Middle frontal gyrus (tissue), 1 donor: ENCODE measurements around the gene SLC22A7.

Experiments
- DNase-seq: peaks from one replicate; pipeline ENCODE4 v3.0.0-alpha.2; 2015; ENCODE audit warnings: low spot score; ENCODE audit errors: extremely low spot score

SLC22A7 gene, protein sequence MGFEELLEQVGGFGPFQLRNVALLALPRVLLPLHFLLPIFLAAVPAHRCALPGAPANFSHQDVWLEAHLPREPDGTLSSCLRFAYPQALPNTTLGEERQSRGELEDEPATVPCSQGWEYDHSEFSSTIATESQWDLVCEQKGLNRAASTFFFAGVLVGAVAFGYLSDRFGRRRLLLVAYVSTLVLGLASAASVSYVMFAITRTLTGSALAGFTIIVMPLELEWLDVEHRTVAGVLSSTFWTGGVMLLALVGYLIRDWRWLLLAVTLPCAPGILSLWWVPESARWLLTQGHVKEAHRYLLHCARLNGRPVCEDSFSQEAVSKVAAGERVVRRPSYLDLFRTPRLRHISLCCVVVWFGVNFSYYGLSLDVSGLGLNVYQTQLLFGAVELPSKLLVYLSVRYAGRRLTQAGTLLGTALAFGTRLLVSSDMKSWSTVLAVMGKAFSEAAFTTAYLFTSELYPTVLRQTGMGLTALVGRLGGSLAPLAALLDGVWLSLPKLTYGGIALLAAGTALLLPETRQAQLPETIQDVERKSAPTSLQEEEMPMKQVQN

DNA sequence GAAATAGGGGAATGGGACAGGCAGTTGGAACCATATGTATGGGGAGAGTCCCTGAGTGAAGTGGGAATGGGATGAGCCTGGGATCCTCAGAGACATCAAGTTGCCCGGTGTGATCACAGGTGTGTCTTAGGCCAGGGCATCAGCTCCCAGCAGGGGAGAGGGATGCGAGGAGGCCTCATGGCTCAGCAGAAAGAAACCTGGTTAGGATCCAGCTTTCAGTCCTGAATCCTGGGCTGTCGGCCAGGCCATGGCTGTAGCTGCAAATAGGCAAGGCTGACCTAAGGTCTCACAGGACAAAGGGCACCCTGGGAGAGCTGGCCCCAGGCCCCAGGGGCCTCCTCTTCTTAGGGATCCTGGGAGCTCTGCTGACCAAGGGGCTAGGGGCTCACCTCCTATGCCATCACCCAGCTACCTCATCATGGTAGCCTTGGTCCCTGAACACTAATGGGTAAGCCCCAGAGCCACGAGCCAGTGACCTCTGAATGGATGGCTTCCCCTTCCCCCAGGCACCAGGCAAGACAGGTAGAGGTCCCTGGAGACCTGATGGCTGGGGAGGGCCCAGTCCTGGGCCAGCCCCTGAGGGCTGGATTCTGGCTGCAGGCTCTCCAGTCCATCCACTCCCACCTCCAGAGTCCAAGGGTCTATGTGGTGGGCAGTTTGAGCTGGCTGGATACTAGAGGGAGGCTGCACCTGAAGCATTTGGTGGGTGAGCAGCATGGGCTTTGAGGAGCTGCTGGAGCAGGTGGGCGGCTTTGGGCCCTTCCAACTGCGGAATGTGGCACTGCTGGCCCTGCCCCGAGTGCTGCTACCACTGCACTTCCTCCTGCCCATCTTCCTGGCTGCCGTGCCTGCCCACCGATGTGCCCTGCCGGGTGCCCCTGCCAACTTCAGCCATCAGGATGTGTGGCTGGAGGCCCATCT is at the start of gene SLC22A7:
SLC22A7 (plus strand) TSS at position 617 of the 921 bp plus-strand sequence; CDS start at position 716, 99 bp downstream.
- DNase-seq: no peak

DNA sequence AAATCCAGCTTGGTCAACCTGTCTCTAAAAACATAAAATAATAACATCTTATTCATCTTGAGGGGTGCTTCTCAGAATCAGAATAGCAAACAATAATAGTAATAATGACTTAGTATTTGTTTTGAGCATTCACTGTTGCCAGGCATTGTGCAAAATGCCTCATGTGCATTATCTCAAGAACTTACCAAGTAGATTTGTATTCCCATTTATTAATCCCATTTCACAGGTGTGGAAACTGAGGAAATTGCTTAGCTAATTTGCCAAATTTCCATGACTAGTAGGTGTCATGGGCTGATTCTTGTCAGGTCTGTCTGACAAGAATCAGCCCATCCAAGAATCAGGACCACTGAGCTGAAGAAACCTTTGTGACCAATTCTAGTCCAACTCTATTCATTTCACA is 49.3 kb upstream of the SLC22A7 start:
- no peak for DNase-seq

DNA sequence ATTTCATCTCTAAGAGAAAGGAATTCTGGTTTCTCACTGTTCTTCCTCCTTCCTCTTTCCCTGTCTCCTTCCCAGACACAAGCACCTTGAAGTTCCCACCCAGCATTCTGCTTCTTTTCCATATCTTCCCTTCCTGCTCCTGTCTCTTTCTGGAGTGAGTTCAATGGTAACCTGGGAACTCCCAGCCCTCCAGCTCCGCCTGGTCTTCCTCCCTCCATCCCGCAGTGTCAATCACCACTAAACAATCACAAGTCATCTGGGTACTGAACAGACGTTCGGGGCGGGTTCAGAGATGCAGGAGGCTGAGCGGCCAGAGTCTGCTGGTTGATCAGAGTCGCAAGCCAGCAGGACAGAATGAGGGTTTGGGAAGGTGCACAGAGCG is 47.1 kb upstream of the SLC22A7 start:
- no peak for DNase-seq

DNA sequence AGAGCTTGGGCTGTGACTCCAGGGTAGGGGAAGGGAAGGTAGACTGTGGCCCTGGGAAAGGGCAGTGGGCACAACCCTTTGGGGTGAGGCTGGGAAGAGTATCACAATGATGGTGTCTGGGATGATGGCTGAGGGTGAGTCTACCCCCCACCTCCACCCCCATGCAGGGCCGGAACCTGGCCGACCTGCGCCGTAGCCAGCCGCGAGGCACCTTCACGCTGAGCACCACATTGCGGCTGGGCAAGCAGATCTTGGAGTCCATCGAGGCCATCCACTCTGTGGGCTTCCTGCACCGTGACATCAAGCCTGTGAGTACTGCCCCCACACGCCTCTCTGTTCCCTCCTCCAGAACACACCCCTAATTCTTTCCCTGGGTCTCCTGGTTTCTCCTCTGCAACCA is 44.7 kb upstream of the SLC22A7 start:
- DNase-seq: no peak

DNA sequence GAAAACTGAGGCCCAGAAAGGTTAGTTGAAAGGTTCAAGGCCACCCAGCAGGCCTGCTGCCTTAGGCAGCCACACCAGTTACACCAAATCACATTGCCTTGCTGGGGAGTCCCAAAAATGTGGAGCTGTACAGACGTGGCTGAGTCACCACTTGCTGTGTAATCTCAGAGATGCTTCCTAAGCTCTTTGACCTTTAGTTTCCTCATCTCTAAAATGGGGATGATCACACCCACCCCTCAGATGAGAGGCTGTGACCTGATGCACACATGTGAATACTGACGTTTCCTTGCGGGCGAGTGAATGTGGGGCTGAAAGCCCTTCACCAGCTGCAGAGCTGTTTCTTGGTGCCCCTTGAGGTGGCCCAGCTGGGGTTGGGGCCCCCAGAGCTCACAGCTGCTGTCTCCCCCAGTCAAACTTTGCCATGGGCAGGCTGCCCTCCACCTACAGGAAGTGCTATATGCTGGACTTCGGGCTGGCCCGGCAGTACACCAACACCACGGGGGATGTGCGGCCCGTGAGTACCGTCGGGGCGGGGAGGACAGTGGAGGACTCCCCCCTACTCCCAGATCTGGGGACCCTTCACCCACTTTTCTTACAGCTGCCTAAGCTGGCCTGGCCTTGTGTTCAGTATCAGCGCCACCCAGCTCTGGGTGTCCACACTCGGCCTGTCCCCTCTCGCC is 43.8 kb upstream of the SLC22A7 start:
- no peak for DNase-seq

DNA sequence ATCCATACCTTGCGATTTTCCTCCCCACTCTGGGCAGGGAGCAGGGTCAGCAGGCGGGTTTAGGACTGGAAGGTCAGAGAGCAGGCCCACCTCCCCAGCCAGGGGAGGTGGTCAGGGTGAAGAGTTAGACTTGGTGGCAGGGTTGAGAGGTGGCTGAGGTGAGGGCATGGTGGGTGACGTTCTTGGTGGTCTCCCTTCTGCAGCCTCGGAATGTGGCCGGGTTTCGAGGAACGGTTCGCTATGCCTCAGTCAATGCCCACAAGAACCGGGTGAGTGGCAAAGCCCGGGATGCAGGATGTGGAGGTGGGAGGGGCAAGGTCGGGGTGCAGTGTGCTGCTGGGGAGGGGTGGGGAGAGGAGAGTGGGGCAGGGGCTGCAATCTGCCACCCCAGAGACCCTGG is 43.2 kb upstream of the SLC22A7 start:
- DNase-seq: no peak

DNA sequence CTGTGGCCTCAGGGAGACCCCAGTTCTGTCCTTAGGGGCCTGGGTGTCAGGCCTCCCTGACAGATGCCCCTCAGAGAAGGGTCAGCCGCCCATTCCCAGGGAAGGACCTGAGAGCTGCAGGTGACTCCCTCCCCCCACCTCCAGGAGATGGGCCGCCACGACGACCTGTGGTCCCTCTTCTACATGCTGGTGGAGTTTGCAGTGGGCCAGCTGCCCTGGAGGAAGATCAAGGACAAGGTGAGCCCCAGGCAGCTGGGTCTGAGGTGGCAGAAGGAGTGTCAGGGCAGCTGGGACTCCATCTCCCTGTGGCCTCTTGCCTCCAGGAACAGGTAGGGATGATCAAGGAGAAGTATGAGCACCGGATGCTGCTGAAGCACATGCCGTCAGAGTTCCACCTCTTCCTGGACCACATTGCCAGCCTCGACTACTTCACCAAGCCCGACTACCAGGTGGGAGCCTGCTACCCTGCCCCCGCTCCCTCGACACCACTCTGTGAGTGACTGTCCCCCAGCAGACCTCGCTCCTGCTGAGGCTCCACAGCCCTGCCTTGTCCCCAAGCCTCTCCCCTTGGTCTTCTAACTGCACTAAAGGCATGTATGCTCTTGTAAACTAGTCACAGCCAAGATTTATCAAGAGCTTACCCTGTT is 42.5 kb upstream of the SLC22A7 start:
- no peak for DNase-seq

DNA sequence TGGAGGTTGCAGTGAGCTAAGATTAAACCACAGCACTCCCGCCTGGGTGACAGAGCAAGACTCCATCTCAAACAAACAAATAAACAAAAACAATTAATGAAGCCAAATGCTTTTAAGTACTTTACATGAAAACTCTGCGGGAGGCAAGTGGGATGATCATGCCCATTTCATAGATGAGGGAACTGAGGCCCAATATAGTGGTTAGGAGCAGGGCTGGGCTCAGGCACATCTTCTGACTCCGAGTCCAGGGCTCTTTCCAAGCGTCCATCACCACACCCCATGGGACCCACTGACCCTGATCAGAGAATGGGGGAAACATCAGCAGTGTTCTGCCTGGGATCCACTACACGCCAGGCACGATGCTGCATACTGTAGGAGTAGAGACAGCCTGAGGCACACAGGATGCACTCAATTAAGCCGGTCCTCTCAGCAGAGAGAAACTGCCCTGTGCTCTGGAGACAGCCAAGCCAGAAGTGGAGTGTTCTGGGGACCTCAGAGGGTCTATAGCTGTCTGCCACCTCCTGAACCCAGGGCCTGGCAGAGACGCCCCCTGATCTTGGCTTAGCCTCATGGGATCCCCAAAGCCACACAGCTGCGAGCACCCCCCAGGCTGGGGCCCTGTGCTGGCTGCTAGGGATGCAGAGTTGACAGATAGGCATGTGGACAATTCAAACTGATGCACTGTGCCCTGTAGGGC is 41.2 kb upstream of the SLC22A7 start:
- no peak for DNase-seq

DNA sequence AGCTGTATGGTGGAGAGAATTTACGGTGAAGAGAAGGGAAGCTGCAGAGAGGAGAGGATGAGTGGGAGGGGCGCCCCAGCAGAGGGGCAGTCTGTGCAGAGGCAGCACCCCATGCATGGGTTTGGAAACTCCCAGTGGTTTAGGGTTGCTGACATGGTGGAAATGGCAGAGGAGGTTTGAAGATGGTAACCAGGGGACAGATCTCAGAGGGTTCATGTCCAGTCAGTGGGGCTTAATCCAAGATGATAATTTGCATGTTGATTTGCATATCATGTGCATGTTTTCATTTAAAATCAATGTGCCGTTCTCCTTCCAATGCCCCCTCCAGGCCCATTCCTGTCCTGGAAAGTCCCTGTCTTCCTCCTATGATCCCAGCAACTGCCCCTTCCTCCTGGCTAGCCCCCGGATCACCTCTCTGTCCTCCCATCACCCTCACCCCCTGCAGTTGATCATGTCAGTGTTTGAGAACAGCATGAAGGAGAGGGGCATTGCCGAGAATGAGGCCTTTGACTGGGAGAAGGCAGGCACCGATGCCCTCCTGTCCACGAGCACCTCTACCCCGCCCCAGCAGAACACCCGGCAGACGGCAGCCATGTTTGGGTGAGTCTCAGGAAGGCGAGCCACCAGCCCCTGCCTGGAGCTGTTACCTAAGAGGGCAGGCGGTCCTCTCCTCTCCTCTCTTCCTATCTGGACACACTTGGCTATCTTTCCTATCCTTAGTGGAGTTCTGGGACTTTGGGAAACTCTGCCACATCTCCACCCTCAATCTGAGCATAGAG is 40.5 kb upstream of the SLC22A7 start:
- no peak for DNase-seq

DNA sequence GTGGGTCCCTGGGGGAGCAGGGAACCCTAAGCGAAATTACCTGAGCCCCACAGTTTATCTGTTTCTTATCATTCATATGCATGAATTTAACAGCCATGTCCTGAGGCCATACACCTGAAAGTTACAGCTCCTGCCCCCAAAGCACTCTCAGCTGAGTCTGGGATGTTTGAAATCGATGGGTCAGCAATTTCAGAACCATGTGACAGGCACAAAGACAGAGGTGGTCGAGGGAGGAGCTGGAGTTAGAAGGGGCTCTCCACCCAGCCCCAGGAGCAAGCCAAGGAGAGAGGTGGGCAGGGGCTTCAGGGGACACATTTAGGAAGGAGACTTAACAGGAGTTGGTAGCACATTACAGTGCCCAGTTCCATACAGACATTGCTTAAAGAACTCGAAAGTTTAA is 39.9 kb upstream of the SLC22A7 start:
- DNase-seq: no peak

DNA sequence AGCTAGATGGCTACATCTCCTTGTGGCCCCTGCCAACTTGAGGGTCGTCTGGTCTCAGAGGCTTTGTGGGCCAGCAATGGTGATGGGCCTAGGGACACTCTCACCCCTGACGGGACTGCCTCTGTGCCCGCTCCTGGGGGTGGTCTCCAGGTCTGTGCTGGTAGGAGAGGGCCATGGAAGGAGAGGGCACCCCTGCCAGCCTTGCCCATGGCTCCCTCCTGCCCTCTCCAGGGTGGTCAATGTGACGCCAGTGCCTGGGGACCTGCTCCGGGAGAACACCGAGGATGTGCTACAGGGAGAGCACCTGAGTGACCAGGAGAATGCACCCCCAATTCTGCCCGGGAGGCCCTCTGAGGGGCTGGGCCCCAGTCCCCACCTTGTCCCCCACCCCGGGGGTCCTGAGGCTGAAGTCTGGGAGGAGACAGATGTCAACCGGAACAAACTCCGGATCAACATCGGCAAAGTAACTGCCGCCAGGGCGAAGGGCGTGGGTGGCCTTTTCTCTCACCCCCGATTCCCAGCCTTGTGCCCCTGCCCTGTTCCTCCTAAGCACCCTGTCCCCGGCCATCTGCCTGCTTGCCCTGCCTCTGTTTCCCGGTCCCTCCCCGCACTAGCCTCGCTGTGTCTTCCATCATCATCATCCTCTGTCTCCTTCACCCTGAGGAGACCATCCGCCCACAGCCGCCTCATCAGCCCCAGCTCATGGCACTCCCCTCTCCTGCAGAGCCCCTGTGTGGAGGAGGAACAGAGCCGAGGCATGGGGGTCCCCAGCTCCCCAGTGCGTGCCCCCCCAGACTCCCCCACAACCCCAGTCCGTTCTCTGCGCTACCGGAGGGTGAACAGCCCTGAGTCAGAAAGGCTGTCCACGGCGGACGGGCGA is 39.0 kb upstream of the SLC22A7 start:
- no peak for DNase-seq

DNA sequence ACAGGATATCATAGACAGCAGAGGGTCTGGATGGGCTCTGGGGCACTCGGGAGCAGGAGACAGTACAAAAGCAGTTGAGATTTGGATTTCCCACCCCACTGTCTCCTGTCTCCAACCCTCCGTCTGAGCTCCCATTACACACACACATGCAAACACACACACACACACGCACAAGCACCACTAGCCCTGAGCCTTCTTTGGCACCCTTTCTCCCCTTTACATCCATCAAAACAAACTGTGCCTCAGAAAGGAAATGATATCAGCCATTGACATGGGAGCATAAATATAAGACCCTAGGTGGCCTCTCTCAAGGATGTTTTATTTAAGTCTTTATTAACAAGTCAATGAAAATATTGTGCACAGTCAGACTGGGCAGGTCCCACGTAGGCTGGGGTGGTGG is 37.3 kb upstream of the SLC22A7 start:
- no peak for DNase-seq

DNA sequence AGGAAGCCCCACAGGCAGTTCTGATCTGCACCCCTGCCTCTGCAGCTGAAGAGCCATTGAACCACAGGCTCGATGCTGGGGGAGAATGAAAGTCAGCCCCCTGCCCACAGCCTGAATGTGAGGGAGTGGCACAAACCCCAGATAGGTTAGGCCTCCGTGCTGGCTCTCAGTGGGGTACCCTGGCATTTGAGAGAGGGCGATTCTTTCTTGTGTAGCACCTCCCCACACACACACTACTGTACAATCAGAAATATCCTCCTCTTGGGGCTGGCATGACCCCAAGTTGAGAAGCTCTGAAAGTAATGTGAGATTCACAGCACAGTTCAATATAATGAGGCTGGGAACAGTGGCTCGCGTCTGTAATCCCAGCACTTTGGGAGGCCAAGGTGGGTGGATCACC is 36.9 kb upstream of the SLC22A7 start:
- DNase-seq: no peak

DNA sequence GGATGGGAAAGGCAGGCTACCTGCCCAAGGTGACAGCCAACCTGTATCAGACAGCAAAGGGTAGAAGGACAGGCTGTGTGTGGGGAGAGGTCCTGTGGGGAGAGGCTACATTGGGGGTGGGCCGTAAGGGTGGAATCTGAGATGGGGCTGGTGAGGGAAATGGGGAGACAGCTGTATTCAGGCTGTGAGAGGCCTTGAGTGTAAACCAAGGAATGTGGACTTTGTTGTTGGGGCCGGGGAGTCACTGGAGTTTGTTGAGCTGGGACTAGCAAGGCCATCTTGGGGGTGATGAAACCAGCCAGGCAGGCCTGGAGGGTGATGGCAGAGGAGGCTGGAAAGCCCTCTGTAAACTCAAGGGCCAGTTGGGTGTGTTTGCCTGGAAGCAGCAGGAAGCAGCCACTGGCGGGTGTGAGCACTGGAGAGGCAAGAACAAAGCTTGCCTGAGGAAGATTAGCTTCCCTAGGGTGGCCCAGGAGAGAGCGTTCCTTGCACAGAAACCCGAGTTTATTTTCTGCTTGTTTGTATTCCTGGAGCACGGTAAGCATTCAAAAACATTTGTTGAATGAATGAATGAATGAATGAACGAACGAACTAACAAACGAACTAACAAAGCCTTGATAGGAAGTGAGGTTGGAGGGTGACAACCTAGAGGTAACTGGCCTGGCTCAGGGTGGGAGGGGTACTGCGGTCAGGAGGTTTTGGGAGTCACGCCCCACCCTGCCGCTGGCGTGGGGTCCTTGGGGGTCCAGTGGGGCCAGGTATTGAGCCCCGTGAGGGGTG is 35.9 kb upstream of the SLC22A7 start:
- no peak for DNase-seq

DNA sequence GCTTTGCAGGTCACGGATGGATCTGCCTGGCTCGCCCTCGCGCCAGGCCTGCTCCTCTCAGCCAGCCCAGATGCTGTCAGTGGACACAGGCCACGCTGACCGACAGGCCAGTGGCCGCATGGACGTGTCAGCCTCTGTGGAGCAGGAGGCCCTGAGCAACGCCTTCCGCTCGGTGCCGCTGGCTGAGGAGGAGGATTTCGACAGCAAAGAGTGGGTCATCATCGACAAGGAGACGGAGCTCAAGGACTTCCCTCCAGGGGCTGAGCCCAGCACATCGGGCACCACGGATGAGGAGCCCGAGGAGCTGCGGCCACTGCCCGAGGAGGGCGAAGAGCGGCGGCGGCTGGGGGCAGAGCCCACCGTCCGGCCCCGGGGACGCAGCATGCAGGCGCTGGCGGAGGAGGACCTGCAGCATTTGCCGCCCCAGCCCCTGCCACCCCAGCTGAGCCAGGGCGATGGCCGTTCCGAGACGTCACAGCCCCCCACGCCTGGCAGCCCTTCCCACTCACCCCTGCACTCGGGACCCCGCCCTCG is 35.2 kb upstream of the SLC22A7 start:
- DNase-seq: no peak

DNA sequence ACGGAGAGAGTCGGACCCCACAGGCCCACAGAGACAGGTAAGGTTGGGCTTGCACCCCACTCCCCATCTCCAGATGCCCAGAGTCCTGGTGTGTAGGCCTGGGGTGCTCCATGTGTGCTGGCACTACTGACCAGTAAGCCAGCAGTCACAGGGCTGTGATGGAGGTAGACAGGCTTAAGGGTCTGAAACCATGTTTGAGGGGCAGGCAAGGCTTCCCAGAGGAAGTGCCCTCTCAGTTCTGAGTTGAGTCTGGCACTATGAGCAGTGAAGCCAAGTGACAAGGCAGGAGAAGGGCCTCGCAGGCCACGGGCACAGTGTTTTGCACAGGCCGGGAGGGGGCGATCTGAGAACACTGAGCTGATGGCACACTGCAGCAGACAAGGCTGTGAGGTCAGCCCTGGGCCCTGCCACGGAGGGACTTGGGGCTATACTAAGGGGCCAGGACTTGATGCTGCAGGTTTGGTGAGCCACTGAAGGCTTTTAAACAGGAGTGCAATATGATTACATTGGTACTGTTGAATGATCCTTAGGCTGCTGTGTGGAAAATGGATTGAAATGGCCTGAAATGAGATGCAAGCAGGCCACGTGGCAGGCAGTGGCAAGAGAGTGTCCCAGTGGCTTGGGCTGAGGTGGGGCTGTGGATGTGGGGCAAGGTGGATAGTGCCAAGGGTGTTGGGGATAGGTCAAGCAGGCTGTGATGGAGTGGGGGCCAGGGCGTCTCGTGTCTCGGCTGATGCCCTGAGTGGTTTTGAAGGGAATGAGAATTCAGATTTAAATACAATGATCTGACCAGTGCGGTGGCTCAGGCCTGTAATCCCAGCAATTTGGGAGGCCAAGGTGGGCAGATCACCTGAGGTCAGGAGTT is 34.5 kb upstream of the SLC22A7 start:
- DNase-seq: no peak
